Fibroblast of villous mesenchyme (primary cell): ENCODE data around the gene DPP10. TPM values are rescaled to one million over a fixed set of nuclear protein-coding genes. Genes with fewer than 3 reads are reported as not detected.
"Not testable (repeated sequence)": the region's sequence is repeated elsewhere in the genome, so short reads cannot be mapped to it uniquely, and the experiment has no call there.

Experiments used
- DNase-seq: peaks from one replicate; pipeline ENCODE4 v3.0.0-alpha.2; 2010; ENCODE audit warnings: low read depth
- H3K4me3 ChIP-seq: 2 replicates; pipeline ENCODE4 v1.5.1; 2011; ENCODE audit warnings: low read depth, mild to moderate bottlenecking, low read length
- total RNA-seq: library from RNA; depleted of rRNA; stranded (reverse); fragments of >200 nt; gene quantifications from 2 replicates; pipeline ENCODE4 v1.2.3, GENCODE V29; 2012
- TF ChIP-seq, protein P1 (sequence below): IDR thresholded peaks from 2 replicates; pipeline ENCODE4 v1.5.1; 2012; ENCODE audit warnings: low read depth, mild to moderate bottlenecking, low read length; ENCODE audit not compliant: insufficient read depth

DPP10 gene
- under 0.01 and 0.32 TPM in 2 replicates for total RNA-seq

- TF ChIP-seq, protein P1, sequence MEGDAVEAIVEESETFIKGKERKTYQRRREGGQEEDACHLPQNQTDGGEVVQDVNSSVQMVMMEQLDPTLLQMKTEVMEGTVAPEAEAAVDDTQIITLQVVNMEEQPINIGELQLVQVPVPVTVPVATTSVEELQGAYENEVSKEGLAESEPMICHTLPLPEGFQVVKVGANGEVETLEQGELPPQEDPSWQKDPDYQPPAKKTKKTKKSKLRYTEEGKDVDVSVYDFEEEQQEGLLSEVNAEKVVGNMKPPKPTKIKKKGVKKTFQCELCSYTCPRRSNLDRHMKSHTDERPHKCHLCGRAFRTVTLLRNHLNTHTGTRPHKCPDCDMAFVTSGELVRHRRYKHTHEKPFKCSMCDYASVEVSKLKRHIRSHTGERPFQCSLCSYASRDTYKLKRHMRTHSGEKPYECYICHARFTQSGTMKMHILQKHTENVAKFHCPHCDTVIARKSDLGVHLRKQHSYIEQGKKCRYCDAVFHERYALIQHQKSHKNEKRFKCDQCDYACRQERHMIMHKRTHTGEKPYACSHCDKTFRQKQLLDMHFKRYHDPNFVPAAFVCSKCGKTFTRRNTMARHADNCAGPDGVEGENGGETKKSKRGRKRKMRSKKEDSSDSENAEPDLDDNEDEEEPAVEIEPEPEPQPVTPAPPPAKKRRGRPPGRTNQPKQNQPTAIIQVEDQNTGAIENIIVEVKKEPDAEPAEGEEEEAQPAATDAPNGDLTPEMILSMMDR: no peak
- DNase-seq: no peak
Measured at GRCh38 chr2:114442510-114442909, at the start of gene DPP10. DPP10 (plus strand) TSS chr2:114442641.

DNA sequence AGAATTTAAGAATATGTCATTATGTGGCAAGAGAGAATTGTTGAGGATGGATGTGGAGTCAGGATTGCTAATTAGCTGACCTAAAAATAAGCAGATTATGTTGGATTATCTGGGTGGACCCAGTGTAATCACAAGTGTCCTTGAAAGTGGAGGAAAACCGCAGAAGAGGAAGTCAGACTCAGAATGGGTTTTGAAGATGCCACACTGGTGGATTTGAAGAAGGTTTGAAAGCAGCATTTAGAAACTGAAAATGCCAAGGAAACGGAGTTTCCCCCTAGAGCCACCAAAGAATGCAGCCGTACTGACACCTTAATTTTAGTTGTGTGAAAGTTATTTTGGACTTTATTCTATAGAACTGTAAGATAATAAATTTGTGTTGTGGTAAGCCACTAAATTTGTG lies 41.6 kb upstream of the DPP10 start:
- no peak for DNase-seq
- H3K4me3 ChIP-seq: no peak overlapping the region
- TF ChIP-seq, protein P1: no peak

More at GRCh38 chr2:114442510-114442909, at the start of gene DPP10:
- no peak within 1 kb of the TSS for H3K4me3 ChIP-seq

- DNase-seq: no peak
- H3K4me3 ChIP-seq: no peak overlapping the region
- TF ChIP-seq, protein P1: no peak
Measured at GRCh38 chr2:114405247-114406116, 37.0 kb upstream of the DPP10 start.

GRCh38 chr2:114406347-114406746 lies 36.1 kb upstream of the DPP10 start:
- no peak overlapping the region for H3K4me3 ChIP-seq
- no peak for DNase-seq

GRCh38 chr2:114407353-114407752 lies 35.1 kb upstream of the DPP10 start:
- not testable (repeated sequence) for H3K4me3 ChIP-seq, DNase-seq

More at GRCh38 chr2:114406347-114406746, 36.1 kb upstream of the DPP10 start:
- TF ChIP-seq, protein P1: no peak

GRCh38 chr2:114421781-114422180 lies 20.7 kb upstream of the DPP10 start:
- TF ChIP-seq, protein P1: no peak
- no peak for DNase-seq
- H3K4me3 ChIP-seq: no peak overlapping the region

GRCh38 chr2:114424699-114425098 lies 17.7 kb upstream of the DPP10 start:
- no peak for DNase-seq
- H3K4me3 ChIP-seq: no peak overlapping the region
- TF ChIP-seq, protein P1: no peak
